ENCODE measurements around the gene UROC1.

Gene UROC1

GRCh38 chr3:126502656-126503055, 14.9 kb downstream of the UROC1 start:
- intact Hi-C loops (cut with DNase I; ENCODE audit: low total_unique reads), result no loop called here
- peaks cover 0 to 14% of the 10 kb centered on the region in 2 donors for H3K27me3 ChIP-seq

GRCh38 chr3:126501736-126502135, 15.8 kb downstream of the UROC1 start:
- no peak for DNase-seq
- peaks cover 0 to 14% of the 10 kb centered on the region in 2 donors for H3K27me3 ChIP-seq
- no peak overlapping the region for H3K4me3 ChIP-seq
- no peaks in the 10 kb centered on the region for H3K4me1 ChIP-seq
- H3K9me3 ChIP-seq, result no peaks in the 10 kb centered on the region
- intact Hi-C loops (cut with DNase I; ENCODE audit: low total_unique reads), result no loop called here
- no peaks in the 10 kb centered on the region for H3K36me3 ChIP-seq
- TF ChIP-seq CTCF (IDR thresholded peaks at IDR 0.05), result no peak
- no peak overlapping the region for H3K27ac ChIP-seq

More at GRCh38 chr3:126502656-126503055, 14.9 kb downstream of the UROC1 start:
- Histone ChIP-seq H3K36me3 (no peaks in the 10 kb centered on the region), H3K4me3 (no peak overlapping the region), H3K4me1 (no peaks in the 10 kb centered on the region), H3K9me3 (no peaks in the 10 kb centered on the region), H3K27ac (no peak overlapping the region)
- TF ChIP-seq CTCF (IDR thresholded peaks at IDR 0.05), result no peak
- no peak for DNase-seq

- no peaks in the 10 kb centered on the region for H3K4me1 ChIP-seq
- H3K36me3 ChIP-seq, result no peaks in the 10 kb centered on the region
- H3K9me3 ChIP-seq, result no peaks in the 10 kb centered on the region
- DNase-seq, result no peak
- H3K27ac ChIP-seq, result no peak overlapping the region
- no peak overlapping the region for H3K4me3 ChIP-seq
- intact Hi-C loops (cut with DNase I; ENCODE audit: low total_unique reads), result no loop called here
- H3K27me3 ChIP-seq, result peaks cover 0 to 14% of the 10 kb centered on the region in 2 donors
- TF ChIP-seq CTCF (IDR thresholded peaks at IDR 0.05), result no peak
These were observed 16.5 kb downstream of the UROC1 start for GRCh38 chr3:126501054-126501453.

- Histone ChIP-seq H3K4me1 (no peaks in the 10 kb centered on the region), H3K36me3 (no peaks in the 10 kb centered on the region), H3K4me3 (no peak overlapping the region), H3K9me3 (no peaks in the 10 kb centered on the region), H3K27me3 (peaks cover 0 to 8% of the 10 kb centered on the region in 2 donors), H3K27ac (no peak overlapping the region)
- intact Hi-C loops (cut with DNase I; ENCODE audit: low total_unique reads), result no loop called here
- no peak for DNase-seq
- TF ChIP-seq CTCF (IDR thresholded peaks at IDR 0.05), result no peak
These were observed 17.6 kb downstream of the UROC1 start for GRCh38 chr3:126500016-126500415.

- H3K9me3 ChIP-seq, result no peaks in the 10 kb centered on the region
- H3K4me3 ChIP-seq, result no peak overlapping the region
- intact Hi-C loops (cut with DNase I; ENCODE audit: low total_unique reads), result no loop called here
- H3K27ac ChIP-seq, result no peak overlapping the region
- H3K36me3 ChIP-seq, result no peaks in the 10 kb centered on the region
- TF ChIP-seq CTCF (IDR thresholded peaks at IDR 0.05), result no peak
- H3K4me1 ChIP-seq, result no peaks in the 10 kb centered on the region
- peaks cover 0 to 3% of the 10 kb centered on the region in 2 donors for H3K27me3 ChIP-seq
- no peak for DNase-seq
These were observed 18.2 kb downstream of the UROC1 start for GRCh38 chr3:126499401-126499800.

- Histone ChIP-seq H3K9me3 (no peaks in the 10 kb centered on the region), H3K27me3 (peaks cover 0 to 3% of the 10 kb centered on the region in 2 donors), H3K4me1 (no peaks in the 10 kb centered on the region), H3K27ac (no peak overlapping the region), H3K36me3 (no peaks in the 10 kb centered on the region), H3K4me3 (no peak overlapping the region)
- no peak for TF ChIP-seq CTCF (IDR thresholded peaks at IDR 0.05)
- intact Hi-C loops (cut with DNase I; ENCODE audit: low total_unique reads), result no loop called here
- DNase-seq, result no peak
These were observed 18.6 kb downstream of the UROC1 start for GRCh38 chr3:126498929-126499328.

Data from tibial artery (tissue), 4 donors.